ENCODE measurements around the gene OR10A4. TPM values are rescaled to one million over a fixed set of nuclear protein-coding genes. Genes with fewer than 3 reads are reported as not detected.
"Not testable (repeated sequence)": the region's sequence is repeated elsewhere in the genome, so short reads cannot be mapped to it uniquely, and the experiment has no call there.

Gene OR10A4
- total RNA-seq, 4 donors from 2014 or later = not detected

GRCh38 chr11:6894097-6894496 is 17.7 kb downstream of the OR10A4 start:
- DNase-seq (ENCODE audit: low spot score) (no peak), ATAC-seq (ENCODE audit: low FRiP score) (no peak)
- no peak for TF ChIP-seq CTCF (IDR thresholded peaks at IDR 0.05)

- ATAC-seq (ENCODE audit: low FRiP score) = no peak
- no peak for TF ChIP-seq CTCF (IDR thresholded peaks at IDR 0.05)
- no peak for DNase-seq (ENCODE audit: low spot score)
Observed at GRCh38 chr11:6895010-6895409, 18.6 kb downstream of the OR10A4 start.

- ATAC-seq (ENCODE audit: low FRiP score) (no peak), DNase-seq (ENCODE audit: low spot score) (no peak)
- no peak for TF ChIP-seq CTCF (IDR thresholded peaks at IDR 0.05)
Observed at GRCh38 chr11:6898911-6899310, 22.5 kb downstream of the OR10A4 start.

GRCh38 chr11:6900327-6900999 is 24.0 kb downstream of the OR10A4 start:
- DNase-seq (ENCODE audit: low spot score) (no peak), ATAC-seq (ENCODE audit: low FRiP score) (no peak)
- TF ChIP-seq CTCF (IDR thresholded peaks at IDR 0.05) = no peak

- not testable (repeated sequence) for ATAC-seq (ENCODE audit: low FRiP score); DNase-seq (ENCODE audit: low spot score)
Observed at GRCh38 chr11:6904804-6905203, 28.4 kb downstream of the OR10A4 start.

- no peak for TF ChIP-seq CTCF (IDR thresholded peaks at IDR 0.05)
- ATAC-seq (ENCODE audit: low FRiP score) (no peak), DNase-seq (ENCODE audit: low spot score) (no peak)
Observed at GRCh38 chr11:6911378-6911777, 35.0 kb downstream of the OR10A4 start.

GRCh38 chr11:6911948-6912347 is 35.5 kb downstream of the OR10A4 start:
- no peak for DNase-seq (ENCODE audit: low spot score)
- peak; percentile 75 for ATAC-seq (ENCODE audit: low FRiP score)
- TF ChIP-seq CTCF (IDR thresholded peaks at IDR 0.05) = no peak
